CD14-positive monocyte (primary cell): ENCODE measurements around the gene SSH3. TPM values are rescaled to one million over a fixed set of nuclear protein-coding genes. Genes with fewer than 3 reads are reported as not detected.

Experiments
- DNase-seq, 3 donors: peaks; one replicate each; pipeline ENCODE4 v3.0.0-alpha.2; 2011 to 2022
- H2AFZ ChIP-seq: 2 replicates; pipeline ENCODE4 v1.6.0; 2012; ENCODE audit warnings: mild to moderate bottlenecking, low read depth, low read length, inconsistent platforms; ENCODE audit not compliant: insufficient read depth, poor library complexity, severe bottlenecking
- H3K27ac ChIP-seq, 2 donors: 1 replicate in 1 of 2; 2 replicates in 1 of 2; pipeline ENCODE4 v1.5.1; 2012 to 2013; ENCODE audit warnings: low read length in 2 of 2, control low read depth in 1 of 2, inconsistent platforms in 1 of 2, low read depth in 1 of 2, mild to moderate bottlenecking in 1 of 2
- H3K27me3 ChIP-seq, 2 donors: one replicate each; pipeline versions ENCODE4 v1.6.0 to v1.6.1; 2011 to 2013; ENCODE audit warnings: low read length in 2 of 2; ENCODE audit not compliant: control insufficient read depth in 2 of 2, insufficient read depth in 2 of 2
- H3K36me3 ChIP-seq, 2 donors: replicated peaks in 1 of 2; 1 replicate in 1 of 2; 2 replicates in 1 of 2; pipeline versions ENCODE4 v1.5.1 to v1.6.1; 2012 to 2013; ENCODE audit warnings: low read length in 2 of 2, control low read depth in 1 of 2, inconsistent platforms in 1 of 2, mild to moderate bottlenecking in 1 of 2; ENCODE audit not compliant: insufficient read depth in 2 of 2, control insufficient read depth in 1 of 2
- H3K4me1 ChIP-seq, 2 donors: 1 replicate in 1 of 2; 2 replicates in 1 of 2; pipeline versions ENCODE4 v1.5.1 to v1.6.1; 2012 to 2013; ENCODE audit warnings: low read length in 2 of 2, control low read depth in 1 of 2, inconsistent platforms in 1 of 2, mild to moderate bottlenecking in 1 of 2, moderate library complexity in 1 of 2; ENCODE audit not compliant: insufficient read depth in 2 of 2, control insufficient read depth in 1 of 2
- H3K4me2 ChIP-seq: replicated peaks from 2 replicates; pipeline ENCODE3; 2012; ENCODE audit warnings: low read length, moderate library complexity, mild to moderate bottlenecking; ENCODE audit not compliant: poor library complexity, severe bottlenecking; ENCODE audit errors: extremely low read depth
- H3K4me3 ChIP-seq, 3 experiments: fragments of 200-600 bp in 1 of 3; sonication (generic) in 1 of 3; replicated peaks in 1 of 3; 1 replicate in 2 of 3; 2 replicates in 1 of 3; pipeline ENCODE4 v1.5.1; 2011 to 2013; ENCODE audit warnings: low read length in 3 of 3, mild to moderate bottlenecking in 3 of 3, control low read depth in 2 of 3, low read depth in 2 of 3, inconsistent platforms in 1 of 3, moderate library complexity in 1 of 3
- H3K79me2 ChIP-seq: 2 replicates; pipeline ENCODE4 v1.6.0; 2012; ENCODE audit warnings: mild to moderate bottlenecking, control low read depth, inconsistent platforms, low read length, moderate library complexity; ENCODE audit not compliant: insufficient read depth
- H3K9ac ChIP-seq: 2 replicates; pipeline ENCODE4 v1.6.0; 2017; ENCODE audit warnings: low read length, mild to moderate bottlenecking; ENCODE audit not compliant: insufficient read depth, poor library complexity, severe bottlenecking
- H3K9me3 ChIP-seq, 2 donors: replicated peaks in 1 of 2; 1 replicate in 1 of 2; 2 replicates in 1 of 2; pipeline versions ENCODE4 v1.5.1 to v1.6.1; 2012 to 2013; ENCODE audit warnings: low read length in 2 of 2, control low read depth in 1 of 2; ENCODE audit not compliant: control insufficient read depth in 1 of 2, insufficient read depth in 1 of 2
- H4K20me1 ChIP-seq: 2 replicates; pipeline ENCODE4 v1.6.0; 2012; ENCODE audit warnings: mild to moderate bottlenecking, low read length, control low read depth, moderate library complexity; ENCODE audit not compliant: insufficient read depth
- H3K27ac Mint-ChIP-seq, 7 donors: one replicate each; pipeline ENCODE4 v1.8.0; 2020; ENCODE audit warnings: mild to moderate bottlenecking in 7 of 7, mixed read lengths in 7 of 7, moderate library complexity in 6 of 7, inconsistent platforms in 2 of 7
- H3K27me3 Mint-ChIP-seq, 3 donors: one replicate each; pipeline ENCODE4 v1.8.0; 2021 to 2022; ENCODE audit warnings: low read depth in 3 of 3, mild to moderate bottlenecking in 3 of 3, mixed read lengths in 3 of 3, moderate library complexity in 3 of 3, inconsistent platforms in 1 of 3
- H3K36me3 Mint-ChIP-seq, 2 donors: one replicate each; pipeline ENCODE4 v1.8.0; 2020; ENCODE audit warnings: mixed read lengths in 2 of 2, inconsistent platforms in 1 of 2, mild to moderate bottlenecking in 1 of 2
- H3K4me1 Mint-ChIP-seq: one replicate; pipeline ENCODE4 v1.8.0; 2020; ENCODE audit warnings: mild to moderate bottlenecking, mixed read lengths
- H3K4me3 Mint-ChIP-seq, 2 donors: one replicate each; pipeline ENCODE4 v1.8.0; 2020; ENCODE audit warnings: mild to moderate bottlenecking in 2 of 2, mixed read lengths in 2 of 2, moderate library complexity in 1 of 2
- H3K9me3 Mint-ChIP-seq, 7 donors: one replicate each; pipeline ENCODE4 v1.8.0; 2020 to 2022; ENCODE audit warnings: mixed read lengths in 7 of 7, mild to moderate bottlenecking in 6 of 7, moderate library complexity in 6 of 7, inconsistent platforms in 2 of 7
- CTCF ChIP-seq: fragments of 200-600 bp; IDR thresholded peaks from one replicate; pipeline ENCODE4 v1.8.0; 2022; ENCODE audit warnings: antibody characterized with exemption, mild to moderate bottlenecking
- WGBS: methylation state at CpG from one replicate; pipeline ENCODE4 v1.1.5; 2013; ENCODE audit warnings: missing lambda C conversion rate; ENCODE audit not compliant: insufficient coverage; 5-methylcytosine and 5-hydroxymethylcytosine counted together
- intact Hi-C, 2 donors: fragments of 100-400 bp; cut with micrococcal nuclease; formaldehyde crosslinking; loops; one replicate each; pipeline versions ENCODE4 v1.15.0 to v1.15.1; 2023
- polyA plus RNA-seq, 3 donors: library from polyadenylated mRNA; depleted of rRNA in 1 of 3; unstranded in 2 of 3; stranded (reverse) in 1 of 3; fragments of 300-500 nt in 2 of 3; fragments of >200 nt in 1 of 3; fragmentation: Illumina TruSeq in 2 of 3; gene quantifications; 1 replicate in 2 of 3; 2 replicates in 1 of 3; pipeline ENCODE4 v1.2.3, GENCODE V29; 2012 to 2021

The SSH3 gene
- polyA plus RNA-seq, 3 donors = 3.6 to 23.3 (median 5.8) TPM

- Histone ChIP-seq H4K20me1 (peaks cover 94% of the 10 kb centered on the region), H3K4me2 (peak overlapping the region; percentile 93), H3K9me3 (no peaks in the 10 kb centered on the region), H3K79me2 (peaks cover 100% of the 10 kb centered on the region), H3K9ac (peak overlapping the region; percentile 58), H2AFZ (no peak overlapping the region), H3K36me3 (peaks cover 56% of the 10 kb centered on the region in 2 donors), H3K4me3 (peak overlapping the region; percentile 75 to 98 (median 97)), H3K27me3 (no peaks in the 10 kb centered on the region), H3K4me1 (peaks cover 84 to 95% of the 10 kb centered on the region in 2 donors), H3K27ac (peak overlapping the region; percentile 92 to 99)
- Mint-ChIP-seq H3K36me3 (peaks cover 60 to 93% of the 10 kb centered on the region in 2 donors), H3K4me3 (peak overlapping the region; percentile 98), H3K27me3 (peaks cover 0 to 5% (median 5%) of the 10 kb centered on the region in 3 donors), H3K9me3 (peaks cover 0 to 2% (median 2%) of the 10 kb centered on the region in 7 donors), H3K4me1 (peaks cover 89% of the 10 kb centered on the region), H3K27ac (peak overlapping the region; percentile 90 to 99 (median 95))
- intact Hi-C loops = loop anchor here (5.0 to 10.0 kb wide), 2 partner anchors 101 to 233 kb away; partner anchors contain the start of genes CDK2AP2 (in 1 of the 2), CLCF1 (in 1 of the 2) and PITPNM1 (in 1 of the 2)
- peak in 2 of 3 donors; percentile 58 to 86 for DNase-seq
- 2% methylated on average over 16 of the region's 19 CpGs for WGBS
- TF ChIP-seq CTCF = no peak
Measured at GRCh38 chr11:67271541-67272284, 31.6 kb upstream of the SSH3 start.

DNA sequence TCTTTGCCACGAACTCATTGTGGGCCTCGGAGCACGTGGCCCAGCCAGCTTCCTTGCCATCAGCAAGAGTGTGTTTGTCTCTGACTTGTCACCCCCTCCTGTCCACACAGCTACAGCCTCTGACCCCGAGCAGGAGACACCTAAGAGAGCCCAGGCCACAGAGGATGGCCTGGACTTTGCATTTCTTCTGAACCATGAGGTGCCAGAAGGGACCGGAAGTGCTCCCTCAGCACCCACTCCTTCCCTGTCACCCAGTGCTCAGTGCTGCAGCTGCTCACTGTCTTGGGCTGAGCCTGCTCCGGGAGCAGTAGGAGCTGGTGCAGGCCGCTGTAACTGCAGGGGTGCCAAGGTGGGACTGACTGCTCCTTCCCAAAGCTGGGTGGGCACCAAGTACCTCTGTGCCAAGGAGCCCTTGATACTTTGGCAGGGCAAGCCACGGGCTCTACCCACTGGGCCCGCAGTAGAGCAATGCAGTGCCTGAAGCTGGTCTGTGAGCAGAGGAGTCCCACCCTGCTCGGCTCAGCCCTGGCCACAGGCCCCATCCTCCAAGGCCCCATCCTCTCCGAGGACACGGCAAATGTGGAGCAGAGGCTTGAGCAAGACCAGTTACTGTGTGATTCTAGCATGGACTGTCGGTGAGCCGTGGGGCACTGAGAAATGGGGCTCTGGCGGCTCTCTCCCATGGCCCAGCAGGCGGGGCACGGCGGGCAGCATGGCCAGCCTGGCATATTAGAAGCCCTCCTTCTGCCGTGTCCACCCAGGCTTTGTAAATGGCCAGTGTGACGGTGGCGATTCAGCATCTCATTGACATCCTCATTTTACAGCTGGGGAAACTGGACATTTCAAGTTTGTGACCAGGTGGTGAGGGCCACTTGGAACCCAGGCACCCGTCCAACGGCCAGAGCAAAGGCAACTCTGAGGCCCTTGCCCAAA is 30.7 kb upstream of the SSH3 start:
- Mint-ChIP-seq H3K9me3 (peaks cover 0 to 3% (median 2%) of the 10 kb centered on the region in 7 donors), H3K27ac (peak overlapping the region; percentile 94 to 99 (median 95)), H3K27me3 (peaks cover 0 to 5% (median 5%) of the 10 kb centered on the region in 3 donors), H3K36me3 (peaks cover 55 to 92% of the 10 kb centered on the region in 2 donors), H3K4me3 (peak overlapping the region; percentile 98), H3K4me1 (peaks cover 98% of the 10 kb centered on the region)
- H3K36me3 ChIP-seq = peaks cover 53% of the 10 kb centered on the region in 2 donors
- no peak overlapping the region for H2AFZ ChIP-seq
- peak overlapping the region; percentile 92 to 99 for H3K27ac ChIP-seq
- peaks cover 93 to 100% of the 10 kb centered on the region in 2 donors for H3K4me1 ChIP-seq
- TF ChIP-seq CTCF = no peak
- H3K9ac ChIP-seq = peak overlapping the region; percentile 58
- peak overlapping the region in 2 of 3 experiments; percentile 97 to 98 for H3K4me3 ChIP-seq
- H4K20me1 ChIP-seq = peaks cover 95% of the 10 kb centered on the region
- 27% methylated on average over 19 of the region's 23 CpGs for WGBS
- H3K27me3 ChIP-seq = no peaks in the 10 kb centered on the region
- peaks cover 100% of the 10 kb centered on the region for H3K79me2 ChIP-seq
- intact Hi-C loops = loop anchor here (5.0 to 10.0 kb wide), 2 partner anchors 100 to 232 kb away; partner anchors contain the start of genes CDK2AP2 (in 1 of the 2), CLCF1 (in 1 of the 2) and PITPNM1 (in 1 of the 2)
- no peaks in the 10 kb centered on the region for H3K9me3 ChIP-seq
- no peak for DNase-seq
- H3K4me2 ChIP-seq = peak overlapping the region; percentile 93
